COLO668 (cell line): ENCODE results near the gene GPR82.
"Not testable (repeated sequence)": the region's sequence is repeated elsewhere in the genome, so short reads cannot be mapped to it uniquely, and the experiment has no call there.

Source experiments
- DNase-seq: peaks from one replicate; lab custom pipeline; 2025; ENCODE audit not compliant: unreplicated experiment; lab: John Stamatoyannopoulos, UW

The GPR82 gene

GRCh38 chrX:41723826-41724225 lies at the start of gene GPR82:
TSS of gene GPR82 (plus strand) at chrX:41724181. CDS start at chrX:41727027, 2,846 bp downstream.
- no peak for DNase-seq

- DNase-seq = not testable (repeated sequence)
Measured at GRCh38 chrX:41676361-41676760, 47.6 kb upstream of the GPR82 start.

- no peak for DNase-seq
Measured at GRCh38 chrX:41677183-41678060, 46.6 kb upstream of the GPR82 start.

DNA sequence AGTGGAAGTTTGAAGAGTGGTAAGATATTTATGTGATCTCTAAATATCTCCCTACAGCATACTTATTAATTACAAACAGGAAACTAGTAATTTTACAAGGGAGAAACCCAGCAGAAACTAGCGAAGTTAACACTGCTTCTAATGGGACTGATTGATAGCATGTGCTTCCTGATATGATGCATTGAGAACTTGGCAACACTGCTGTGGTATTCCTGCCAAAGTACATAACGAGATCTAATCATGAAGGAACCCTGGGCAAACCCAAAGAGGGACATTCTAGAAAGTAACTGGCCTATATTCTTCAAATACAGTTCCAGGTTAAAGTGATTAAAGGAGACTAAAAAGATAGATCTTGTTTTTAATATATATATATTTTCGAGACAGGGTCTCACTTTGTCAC lies 39.8 kb upstream of the GPR82 start:
- no peak for DNase-seq

DNA sequence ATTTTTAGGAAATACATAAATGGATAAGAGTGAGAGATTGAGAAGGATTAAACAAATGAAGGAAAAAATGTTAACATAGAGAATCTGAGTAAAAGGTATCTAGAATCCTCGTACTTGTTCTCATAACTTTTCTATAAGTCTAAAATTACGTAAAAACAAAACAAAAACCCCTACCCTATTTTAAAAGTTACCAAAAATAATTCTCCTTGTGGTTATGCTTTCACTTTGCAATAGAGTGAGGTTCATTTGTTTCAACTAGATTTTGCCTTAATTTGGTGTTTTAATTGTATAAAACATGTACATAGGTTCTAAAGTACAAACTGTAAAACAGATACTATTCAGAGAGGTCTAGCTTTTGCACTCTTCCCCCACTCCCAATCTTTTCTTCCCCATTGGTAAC lies 39.0 kb upstream of the GPR82 start:
- DNase-seq = no peak

GRCh38 chrX:41686788-41687187 lies 37.2 kb upstream of the GPR82 start:
- no peak for DNase-seq

DNA sequence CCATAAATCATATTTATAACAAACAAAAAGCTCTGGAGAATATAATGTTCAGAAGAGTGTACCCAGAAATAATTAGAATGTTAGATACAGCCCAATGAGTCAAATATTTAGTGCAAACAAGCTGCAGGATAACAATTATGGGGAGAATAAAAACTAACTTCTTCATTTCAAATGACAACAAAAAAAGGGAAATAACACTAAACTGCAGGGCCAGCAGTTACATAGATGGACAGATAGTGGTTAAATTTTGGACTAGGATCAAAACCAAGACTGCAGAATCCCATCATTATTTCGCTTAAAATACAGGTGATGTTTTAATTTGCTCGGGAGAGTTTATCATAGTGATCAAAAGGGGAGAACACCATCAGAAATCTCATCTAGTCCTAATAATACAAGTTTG lies 35.8 kb upstream of the GPR82 start:
- no peak for DNase-seq

- no peak for DNase-seq
Measured at GRCh38 chrX:41688835-41689234, 35.1 kb upstream of the GPR82 start, which contains the start of gene GPR34. TSS of gene GPR34 (plus strand) at chrX:41688973. CDS start at chrX:41695634, 6,661 bp downstream.

DNA sequence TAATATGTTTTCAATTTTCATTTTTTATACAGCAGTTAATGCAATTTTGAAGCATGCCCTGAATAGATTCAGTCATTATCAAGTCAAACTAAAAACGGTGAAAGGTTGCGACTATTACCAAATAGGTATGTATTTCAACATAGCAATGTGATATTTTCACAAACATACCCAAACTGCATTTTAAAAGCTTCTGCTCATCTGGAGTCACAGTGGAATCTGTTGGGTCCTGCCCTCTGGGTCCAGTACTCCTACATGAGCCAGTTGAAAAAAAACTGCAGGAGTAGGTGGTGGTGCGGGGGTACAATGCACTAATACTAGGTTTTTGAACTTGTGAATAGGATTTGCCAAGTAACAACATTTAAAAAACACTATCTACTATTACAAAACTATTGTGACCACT lies 34.3 kb upstream of the GPR82 start:
- DNase-seq = no peak

DNA sequence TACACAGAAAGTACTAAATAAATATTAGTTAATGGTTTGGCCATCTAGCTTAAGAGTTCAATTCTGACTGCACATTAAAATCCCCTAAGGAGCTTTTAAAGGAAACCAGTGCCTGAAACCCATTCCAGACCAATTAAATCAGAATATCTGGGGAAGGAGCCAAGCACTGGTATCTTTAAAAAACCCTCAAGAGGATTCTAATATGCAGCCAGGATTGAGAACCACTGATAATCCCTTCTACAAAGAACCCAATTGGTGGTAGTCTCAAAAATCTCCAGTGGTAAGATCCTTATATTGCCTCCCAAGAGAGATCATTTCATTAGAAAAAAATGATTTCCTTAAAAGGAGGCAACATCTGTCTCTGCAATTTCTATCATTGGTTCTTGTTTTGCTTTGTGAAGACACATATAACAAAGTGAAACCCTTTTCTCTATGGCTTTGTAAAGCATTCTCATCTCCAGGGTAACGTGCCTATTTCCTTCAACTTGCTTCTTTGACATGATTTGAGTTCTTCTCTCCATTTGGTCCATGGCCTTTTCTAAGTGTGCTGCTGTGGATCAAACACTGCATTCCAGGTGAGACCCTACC lies 31.7 kb upstream of the GPR82 start:
- no peak for DNase-seq

DNA sequence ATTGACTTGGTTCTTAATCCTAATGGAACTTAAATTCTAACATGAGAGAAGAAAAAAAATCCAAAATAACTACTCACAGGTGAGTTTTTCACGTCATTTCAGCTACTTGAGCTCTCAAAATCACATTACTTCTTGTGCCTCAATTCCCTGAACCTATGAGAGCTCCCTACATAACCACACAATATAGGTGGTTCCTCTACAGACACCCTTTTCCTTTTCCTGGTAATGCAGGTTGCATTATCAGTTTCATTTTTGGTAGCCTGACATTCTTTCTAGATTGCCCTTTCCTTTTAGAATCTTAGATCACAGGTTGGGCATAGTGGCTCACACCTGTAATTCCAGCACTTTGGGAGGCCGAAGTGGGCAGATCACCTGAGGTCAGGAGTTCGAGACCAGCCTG lies 31.0 kb upstream of the GPR82 start:
- no peak for DNase-seq

DNA sequence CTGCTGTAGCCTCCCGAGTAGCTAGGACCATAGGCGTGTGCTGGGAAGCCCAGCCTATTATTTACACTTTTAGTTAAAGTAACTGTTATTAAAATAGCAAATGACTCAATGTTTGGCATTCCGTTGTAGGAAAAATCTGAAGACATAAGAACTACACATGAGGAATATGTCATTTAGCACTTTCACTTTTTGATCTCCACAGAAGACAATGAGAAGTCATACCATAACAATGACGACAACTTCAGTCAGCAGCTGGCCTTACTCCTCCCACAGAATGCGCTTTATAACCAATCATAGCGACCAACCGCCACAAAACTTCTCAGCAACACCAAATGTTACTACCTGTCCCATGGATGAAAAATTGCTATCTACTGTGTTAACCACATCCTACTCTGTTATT lies 28.6 kb upstream of the GPR82 start:
- DNase-seq = no peak

DNA sequence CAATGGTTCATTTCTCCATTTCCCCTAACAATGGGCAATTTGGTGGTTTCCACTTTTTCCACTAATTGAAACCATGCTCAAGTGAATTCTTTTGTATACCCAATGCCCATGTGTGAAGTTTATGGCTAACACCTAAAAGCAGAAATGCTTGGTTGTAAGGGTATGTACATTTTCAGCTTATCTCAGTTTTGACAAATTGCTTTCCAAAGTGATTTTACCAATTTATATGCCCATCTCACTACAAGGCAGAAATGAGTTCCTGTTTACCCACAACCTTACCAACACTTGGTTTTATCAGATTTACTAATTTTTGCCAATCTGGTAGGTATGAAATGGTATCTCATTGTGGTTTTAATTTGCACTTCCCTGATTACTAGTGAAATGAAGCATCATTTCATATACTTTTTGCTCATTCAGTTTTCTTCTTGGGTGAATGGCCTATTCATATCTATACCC lies 20.4 kb upstream of the GPR82 start:
- no peak for DNase-seq

DNA sequence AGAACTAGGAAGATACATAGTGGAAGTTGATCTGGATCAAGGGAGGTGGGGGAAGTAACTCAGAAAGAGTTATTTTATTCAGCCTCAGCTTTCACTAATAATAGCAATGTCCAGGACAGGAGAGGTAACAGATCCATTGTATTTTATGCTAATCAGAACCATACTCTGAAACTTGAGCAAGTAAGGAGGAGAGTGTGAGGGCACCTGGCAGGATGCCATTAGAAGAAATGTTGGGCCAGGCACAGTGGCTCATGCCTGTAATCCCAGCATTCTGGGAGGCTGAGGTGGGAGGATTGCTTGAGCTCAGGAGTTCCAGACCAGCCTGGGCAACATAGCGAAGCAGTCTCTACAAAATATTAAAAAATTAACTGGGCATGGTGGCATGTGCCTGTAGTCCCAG lies 18.9 kb upstream of the GPR82 start:
- no peak for DNase-seq

GRCh38 chrX:41705680-41706374 lies 18.2 kb upstream of the GPR82 start:
- no peak for DNase-seq

DNA sequence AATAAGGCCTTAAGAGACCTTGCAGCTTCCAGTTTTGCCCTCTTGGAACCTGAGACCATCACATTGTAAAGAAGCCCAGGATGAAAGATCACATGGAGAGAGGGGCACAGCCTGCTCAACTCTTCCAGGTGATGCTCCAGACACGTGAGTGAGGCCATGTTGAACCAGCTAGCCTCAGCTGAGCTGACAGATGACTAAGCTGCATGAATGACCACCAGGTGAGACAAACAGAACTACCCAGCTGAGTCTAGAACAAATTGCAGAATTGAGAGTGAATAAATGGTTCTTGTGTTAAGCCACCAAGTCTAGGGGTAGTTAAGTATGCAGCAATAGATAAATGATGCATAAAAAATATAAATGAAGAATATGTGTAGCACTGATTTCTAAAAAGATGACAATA lies 16.8 kb upstream of the GPR82 start:
- no peak for DNase-seq

DNA sequence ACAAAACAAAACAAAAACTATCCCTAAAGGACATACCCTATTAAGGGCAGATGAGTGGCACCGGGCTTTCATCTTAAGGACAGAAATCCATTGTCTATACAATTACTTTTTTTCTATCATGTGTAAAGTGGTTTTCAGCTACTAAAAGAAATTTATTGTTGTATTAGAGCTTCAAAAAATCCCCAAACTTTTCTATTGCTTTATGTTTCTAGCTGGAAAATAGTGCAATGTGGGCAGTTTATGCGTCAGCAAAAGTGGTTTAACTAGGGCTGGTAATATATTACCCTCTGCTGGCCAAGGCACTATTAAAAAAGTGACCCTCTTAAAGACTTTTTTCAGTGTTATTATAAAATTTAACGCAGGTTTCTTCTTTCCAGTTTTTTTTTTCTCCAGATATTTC lies 15.5 kb upstream of the GPR82 start:
- DNase-seq = no peak

DNA sequence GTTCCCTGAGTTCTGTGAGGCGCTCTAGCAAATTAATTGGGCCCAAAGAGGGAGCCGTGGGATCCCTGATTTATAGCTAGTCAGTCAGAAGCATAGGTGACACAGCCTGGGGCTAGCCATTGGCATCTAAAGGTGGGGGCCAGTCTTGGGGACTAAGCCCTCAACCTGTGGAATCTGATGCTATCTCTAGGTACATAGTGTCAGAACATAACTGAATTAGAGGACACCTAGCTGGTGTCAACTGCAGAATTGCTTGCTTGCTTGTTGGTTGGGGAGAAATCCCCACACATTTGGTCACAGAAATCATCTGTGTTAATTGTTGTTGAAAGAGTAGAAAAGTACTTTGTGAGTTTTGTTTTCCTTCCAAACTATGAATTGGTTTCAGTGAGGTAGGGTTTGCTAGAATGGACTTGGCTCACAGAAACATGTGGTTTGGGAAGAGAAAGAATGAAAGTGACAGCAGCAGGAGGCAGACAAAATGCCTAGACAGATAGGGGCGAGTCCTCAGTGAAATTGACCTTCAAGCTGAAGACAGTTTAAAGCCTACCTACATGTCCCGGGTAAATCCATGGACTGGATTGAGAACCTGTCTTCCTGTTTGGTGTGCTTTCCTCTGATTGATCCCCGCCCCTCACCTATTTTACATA lies 12.8 kb upstream of the GPR82 start:
- DNase-seq = no peak

GRCh38 chrX:41716222-41716621 lies 7.8 kb upstream of the GPR82 start:
- no peak for DNase-seq

- no peak for DNase-seq
Measured at GRCh38 chrX:41716767-41717473, 7.1 kb upstream of the GPR82 start.
